OCI-LY3 (cell line): ENCODE results near the gene MYO5A.

Source experiments
- EZH2phosphoT487 ChIP-seq: fragments of 200-600 bp; shearing (Covaris generic); IDR thresholded peaks from 2 replicates; pipeline ENCODE4 v1.6.1; 2018; ENCODE audit warnings: antibody characterized with exemption, mixed run types, low read depth
- TF ChIP-seq, protein P1 (sequence below): fragments of 200-600, 300-600 bp; sonication (generic); IDR thresholded peaks from 2 replicates; pipeline ENCODE4 v1.5.1; 2014; ENCODE audit warnings: antibody characterized with exemption, low read length, low read depth

DNA sequence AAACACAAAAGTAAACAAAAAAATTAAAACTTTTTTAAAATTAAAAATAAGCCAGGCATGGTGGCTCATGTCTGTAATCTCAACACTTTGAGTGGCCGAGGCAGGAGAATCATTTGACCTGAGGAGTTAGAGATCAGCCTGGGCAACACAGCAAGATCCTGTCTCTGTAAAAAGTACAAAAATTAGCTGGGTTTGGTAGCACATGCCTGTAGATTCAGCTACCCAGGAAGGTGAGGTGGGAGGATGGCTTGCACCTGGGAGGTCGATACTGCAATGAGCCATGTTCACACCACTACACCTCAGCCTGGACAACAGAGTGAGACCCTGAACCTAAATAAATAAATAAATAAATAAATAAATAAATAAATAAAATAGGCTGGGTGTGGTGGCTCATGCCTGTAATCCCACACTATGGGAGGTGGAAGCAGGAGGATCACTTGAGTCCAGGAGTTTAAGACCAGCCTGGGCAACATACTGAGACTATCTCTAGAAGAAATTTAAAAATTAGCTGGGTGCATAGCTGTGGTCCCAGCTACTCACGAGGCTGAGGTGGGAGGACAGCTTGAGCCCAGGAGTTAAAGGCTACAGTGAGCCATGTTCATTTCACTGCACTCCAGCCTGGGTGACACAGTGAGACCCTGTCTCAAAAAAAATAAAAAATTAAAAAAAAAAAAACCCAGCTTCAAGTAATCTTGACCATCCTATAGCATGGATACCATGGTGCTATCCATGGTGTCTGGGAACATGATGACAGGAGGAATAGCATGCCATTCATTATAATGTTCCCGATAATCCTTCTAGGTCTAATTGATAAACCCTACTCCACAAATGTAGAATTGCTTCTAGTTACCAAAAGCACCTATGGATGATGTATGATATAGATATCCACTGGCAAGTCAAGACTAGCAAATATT is 4.2 kb downstream of the MYO5A start:
- TF ChIP-seq, protein P1, sequence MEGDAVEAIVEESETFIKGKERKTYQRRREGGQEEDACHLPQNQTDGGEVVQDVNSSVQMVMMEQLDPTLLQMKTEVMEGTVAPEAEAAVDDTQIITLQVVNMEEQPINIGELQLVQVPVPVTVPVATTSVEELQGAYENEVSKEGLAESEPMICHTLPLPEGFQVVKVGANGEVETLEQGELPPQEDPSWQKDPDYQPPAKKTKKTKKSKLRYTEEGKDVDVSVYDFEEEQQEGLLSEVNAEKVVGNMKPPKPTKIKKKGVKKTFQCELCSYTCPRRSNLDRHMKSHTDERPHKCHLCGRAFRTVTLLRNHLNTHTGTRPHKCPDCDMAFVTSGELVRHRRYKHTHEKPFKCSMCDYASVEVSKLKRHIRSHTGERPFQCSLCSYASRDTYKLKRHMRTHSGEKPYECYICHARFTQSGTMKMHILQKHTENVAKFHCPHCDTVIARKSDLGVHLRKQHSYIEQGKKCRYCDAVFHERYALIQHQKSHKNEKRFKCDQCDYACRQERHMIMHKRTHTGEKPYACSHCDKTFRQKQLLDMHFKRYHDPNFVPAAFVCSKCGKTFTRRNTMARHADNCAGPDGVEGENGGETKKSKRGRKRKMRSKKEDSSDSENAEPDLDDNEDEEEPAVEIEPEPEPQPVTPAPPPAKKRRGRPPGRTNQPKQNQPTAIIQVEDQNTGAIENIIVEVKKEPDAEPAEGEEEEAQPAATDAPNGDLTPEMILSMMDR = no peak
- no peak for TF ChIP-seq EZH2phosphoT487
